Measurements from ENCODE around the gene KRTAP4-7.

GRCh38 chr17:41054025-41054424 is 29.9 kb upstream of the KRTAP4-7 start:
- TF ChIP-seq CTCF (IDR thresholded peaks at IDR 0.05; ENCODE audit: low read depth, low read length) (no peak), POLR2A (IDR thresholded peaks at IDR 0.05; ENCODE audit: extremely low read depth, insufficient read length) (no peak), MAX (IDR thresholded peaks at IDR 0.05; ENCODE audit: low read depth, low read length) (no peak), MYC (IDR thresholded peaks at IDR 0.05; ENCODE audit: low read depth, low read length) (no peak)
